Measurements from ENCODE around the gene CTPS1.

DNA sequence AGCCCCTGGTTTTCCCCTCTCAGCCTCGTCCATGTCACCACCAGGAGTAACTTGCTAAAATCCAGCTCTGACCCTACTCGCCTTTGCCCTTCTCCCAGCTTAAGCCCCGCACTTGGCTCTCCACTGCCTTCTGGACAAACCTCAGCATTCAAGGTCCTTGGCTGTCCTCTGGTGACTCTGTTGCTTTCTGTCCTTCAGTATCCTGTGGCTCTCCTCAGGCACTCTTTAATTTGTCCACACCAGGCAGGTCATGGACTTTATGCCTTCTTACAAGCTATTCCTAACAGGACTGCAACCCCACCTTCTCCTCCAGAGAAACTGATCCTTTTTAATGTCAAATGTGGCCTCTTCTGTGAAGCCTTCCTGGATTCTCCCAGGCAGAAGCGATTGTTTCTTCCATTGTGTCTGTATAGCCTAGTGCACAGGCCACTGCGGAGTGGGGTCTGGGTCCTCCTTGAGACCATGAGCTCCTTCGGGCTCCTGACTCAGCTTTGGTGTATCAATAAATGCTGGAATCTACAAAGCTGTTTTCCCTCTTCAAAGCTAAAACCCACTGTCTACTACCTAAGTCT, 26.7 kb upstream of the CTPS1 start:
- no peak for TF ChIP-seq POLR2A (IDR thresholded peaks at IDR 0.05)
- TF ChIP-seq, protein P1, sequence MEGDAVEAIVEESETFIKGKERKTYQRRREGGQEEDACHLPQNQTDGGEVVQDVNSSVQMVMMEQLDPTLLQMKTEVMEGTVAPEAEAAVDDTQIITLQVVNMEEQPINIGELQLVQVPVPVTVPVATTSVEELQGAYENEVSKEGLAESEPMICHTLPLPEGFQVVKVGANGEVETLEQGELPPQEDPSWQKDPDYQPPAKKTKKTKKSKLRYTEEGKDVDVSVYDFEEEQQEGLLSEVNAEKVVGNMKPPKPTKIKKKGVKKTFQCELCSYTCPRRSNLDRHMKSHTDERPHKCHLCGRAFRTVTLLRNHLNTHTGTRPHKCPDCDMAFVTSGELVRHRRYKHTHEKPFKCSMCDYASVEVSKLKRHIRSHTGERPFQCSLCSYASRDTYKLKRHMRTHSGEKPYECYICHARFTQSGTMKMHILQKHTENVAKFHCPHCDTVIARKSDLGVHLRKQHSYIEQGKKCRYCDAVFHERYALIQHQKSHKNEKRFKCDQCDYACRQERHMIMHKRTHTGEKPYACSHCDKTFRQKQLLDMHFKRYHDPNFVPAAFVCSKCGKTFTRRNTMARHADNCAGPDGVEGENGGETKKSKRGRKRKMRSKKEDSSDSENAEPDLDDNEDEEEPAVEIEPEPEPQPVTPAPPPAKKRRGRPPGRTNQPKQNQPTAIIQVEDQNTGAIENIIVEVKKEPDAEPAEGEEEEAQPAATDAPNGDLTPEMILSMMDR (IDR thresholded peaks at IDR 0.05) = peak in 1 of 3 donors; percentile 12

Data from breast epithelium (tissue), 3 donors.